ENCODE measurements around the gene BLACAT1.

Gene BLACAT1

DNA sequence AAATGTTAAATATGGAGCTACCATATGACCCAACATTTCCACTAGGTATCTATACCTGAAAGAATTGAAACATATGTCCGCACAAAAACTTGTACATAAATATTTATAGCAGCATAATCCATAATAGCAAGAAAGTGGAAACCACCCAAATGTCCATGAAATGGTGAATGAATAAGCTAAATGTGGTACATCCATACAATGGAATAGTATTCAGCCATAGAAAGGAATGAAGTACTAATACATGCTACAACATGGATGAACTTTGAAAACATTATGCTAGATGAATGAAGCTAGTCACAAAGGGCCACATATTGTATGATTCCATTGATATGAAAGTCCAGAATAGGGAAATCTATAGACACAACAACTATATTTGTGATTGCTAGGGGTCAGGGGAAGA, 20.0 kb upstream of the BLACAT1 start:
- DNase-seq (ENCODE audit: low read depth in 1 of 2, low spot score in 1 of 2) = no peak
- Histone ChIP-seq H3K27ac (replicated peaks) (no peak overlapping the region), H3K27me3 (ENCODE audit: insufficient read depth, poor library complexity, severe bottlenecking) (peaks cover 10% of the 10 kb centered on the region), H3K4me3 (replicated peaks; ENCODE audit: insufficient read depth, low read length) (no peak overlapping the region)
- TF ChIP-seq SPI1 (IDR thresholded peaks at IDR 0.05; ENCODE audit: borderline replicate concordance, low read depth) (no peak), GABPA (IDR thresholded peaks at IDR 0.05; ENCODE audit: low read depth) (no peak), POLR2AphosphoS5 (IDR thresholded peaks at IDR 0.05; ENCODE audit: low read depth) (no peak)
- TF ChIP-seq, protein P1, sequence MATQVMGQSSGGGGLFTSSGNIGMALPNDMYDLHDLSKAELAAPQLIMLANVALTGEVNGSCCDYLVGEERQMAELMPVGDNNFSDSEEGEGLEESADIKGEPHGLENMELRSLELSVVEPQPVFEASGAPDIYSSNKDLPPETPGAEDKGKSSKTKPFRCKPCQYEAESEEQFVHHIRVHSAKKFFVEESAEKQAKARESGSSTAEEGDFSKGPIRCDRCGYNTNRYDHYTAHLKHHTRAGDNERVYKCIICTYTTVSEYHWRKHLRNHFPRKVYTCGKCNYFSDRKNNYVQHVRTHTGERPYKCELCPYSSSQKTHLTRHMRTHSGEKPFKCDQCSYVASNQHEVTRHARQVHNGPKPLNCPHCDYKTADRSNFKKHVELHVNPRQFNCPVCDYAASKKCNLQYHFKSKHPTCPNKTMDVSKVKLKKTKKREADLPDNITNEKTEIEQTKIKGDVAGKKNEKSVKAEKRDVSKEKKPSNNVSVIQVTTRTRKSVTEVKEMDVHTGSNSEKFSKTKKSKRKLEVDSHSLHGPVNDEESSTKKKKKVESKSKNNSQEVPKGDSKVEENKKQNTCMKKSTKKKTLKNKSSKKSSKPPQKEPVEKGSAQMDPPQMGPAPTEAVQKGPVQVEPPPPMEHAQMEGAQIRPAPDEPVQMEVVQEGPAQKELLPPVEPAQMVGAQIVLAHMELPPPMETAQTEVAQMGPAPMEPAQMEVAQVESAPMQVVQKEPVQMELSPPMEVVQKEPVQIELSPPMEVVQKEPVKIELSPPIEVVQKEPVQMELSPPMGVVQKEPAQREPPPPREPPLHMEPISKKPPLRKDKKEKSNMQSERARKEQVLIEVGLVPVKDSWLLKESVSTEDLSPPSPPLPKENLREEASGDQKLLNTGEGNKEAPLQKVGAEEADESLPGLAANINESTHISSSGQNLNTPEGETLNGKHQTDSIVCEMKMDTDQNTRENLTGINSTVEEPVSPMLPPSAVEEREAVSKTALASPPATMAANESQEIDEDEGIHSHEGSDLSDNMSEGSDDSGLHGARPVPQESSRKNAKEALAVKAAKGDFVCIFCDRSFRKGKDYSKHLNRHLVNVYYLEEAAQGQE (IDR thresholded peaks at IDR 0.05; ENCODE audit: insufficient replicate concordance, low read depth) = no peak
- TF ChIP-seq, protein P2, sequence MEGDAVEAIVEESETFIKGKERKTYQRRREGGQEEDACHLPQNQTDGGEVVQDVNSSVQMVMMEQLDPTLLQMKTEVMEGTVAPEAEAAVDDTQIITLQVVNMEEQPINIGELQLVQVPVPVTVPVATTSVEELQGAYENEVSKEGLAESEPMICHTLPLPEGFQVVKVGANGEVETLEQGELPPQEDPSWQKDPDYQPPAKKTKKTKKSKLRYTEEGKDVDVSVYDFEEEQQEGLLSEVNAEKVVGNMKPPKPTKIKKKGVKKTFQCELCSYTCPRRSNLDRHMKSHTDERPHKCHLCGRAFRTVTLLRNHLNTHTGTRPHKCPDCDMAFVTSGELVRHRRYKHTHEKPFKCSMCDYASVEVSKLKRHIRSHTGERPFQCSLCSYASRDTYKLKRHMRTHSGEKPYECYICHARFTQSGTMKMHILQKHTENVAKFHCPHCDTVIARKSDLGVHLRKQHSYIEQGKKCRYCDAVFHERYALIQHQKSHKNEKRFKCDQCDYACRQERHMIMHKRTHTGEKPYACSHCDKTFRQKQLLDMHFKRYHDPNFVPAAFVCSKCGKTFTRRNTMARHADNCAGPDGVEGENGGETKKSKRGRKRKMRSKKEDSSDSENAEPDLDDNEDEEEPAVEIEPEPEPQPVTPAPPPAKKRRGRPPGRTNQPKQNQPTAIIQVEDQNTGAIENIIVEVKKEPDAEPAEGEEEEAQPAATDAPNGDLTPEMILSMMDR (IDR thresholded peaks at IDR 0.05; ENCODE audit: insufficient read depth, low read length) = no peak

DNA sequence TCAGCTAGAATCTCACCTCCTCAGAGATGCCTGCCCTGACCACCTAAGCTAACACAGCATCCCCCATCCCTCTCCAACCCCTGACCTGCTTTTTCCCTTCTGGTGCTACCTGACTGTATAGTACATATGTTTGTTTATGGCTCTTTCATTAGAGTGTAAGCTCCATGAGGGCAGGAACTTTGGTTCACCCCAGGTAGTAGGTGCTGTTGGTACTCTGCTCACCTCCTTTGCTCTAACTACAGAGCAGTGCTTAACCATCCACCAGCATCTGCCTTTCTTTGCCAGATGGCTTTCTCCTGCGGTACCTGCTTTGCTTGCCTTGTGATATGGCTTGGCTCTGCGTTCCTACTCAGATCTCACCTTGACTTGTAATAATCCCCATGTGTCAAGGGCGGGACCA, 18.7 kb upstream of the BLACAT1 start:
- Histone ChIP-seq H3K27ac (replicated peaks) (no peak overlapping the region), H3K4me3 (replicated peaks; ENCODE audit: insufficient read depth, low read length) (no peak overlapping the region), H3K27me3 (ENCODE audit: insufficient read depth, poor library complexity, severe bottlenecking) (no peaks in the 10 kb centered on the region)
- no peak for DNase-seq (ENCODE audit: low read depth in 1 of 2, low spot score in 1 of 2)
- TF ChIP-seq, protein P2 (IDR thresholded peaks at IDR 0.05; ENCODE audit: insufficient read depth, low read length) = no peak
- TF ChIP-seq POLR2AphosphoS5 (IDR thresholded peaks at IDR 0.05; ENCODE audit: low read depth) (no peak), SPI1 (IDR thresholded peaks at IDR 0.05; ENCODE audit: borderline replicate concordance, low read depth) (no peak), GABPA (IDR thresholded peaks at IDR 0.05; ENCODE audit: low read depth) (no peak)
- TF ChIP-seq, protein P1 (IDR thresholded peaks at IDR 0.05; ENCODE audit: insufficient replicate concordance, low read depth) = no peak

DNA sequence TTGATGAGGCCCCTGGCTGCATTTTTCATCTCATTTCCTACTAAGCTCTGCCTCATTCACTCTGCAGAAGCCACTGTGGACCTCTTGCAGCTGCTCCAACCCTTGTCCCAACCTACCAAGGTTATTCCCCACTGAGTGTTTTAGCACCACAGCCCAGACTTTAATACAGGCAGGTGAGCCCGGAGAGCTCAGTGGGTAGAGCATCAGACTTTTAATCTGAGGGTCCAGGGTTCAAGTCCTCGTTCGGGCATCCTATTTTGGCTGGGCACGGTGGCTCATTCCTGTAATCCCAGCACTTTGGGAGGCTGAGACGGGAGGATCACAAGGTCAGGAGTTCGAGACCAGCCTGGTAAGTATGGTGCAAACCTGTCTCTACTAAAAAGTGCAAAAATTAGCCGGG, 18.1 kb upstream of the BLACAT1 start:
- TF ChIP-seq, protein P1 (IDR thresholded peaks at IDR 0.05; ENCODE audit: insufficient replicate concordance, low read depth) = no peak
- TF ChIP-seq SPI1 (IDR thresholded peaks at IDR 0.05; ENCODE audit: borderline replicate concordance, low read depth) (no peak), POLR2AphosphoS5 (IDR thresholded peaks at IDR 0.05; ENCODE audit: low read depth) (no peak), GABPA (IDR thresholded peaks at IDR 0.05; ENCODE audit: low read depth) (no peak)
- TF ChIP-seq, protein P2 (IDR thresholded peaks at IDR 0.05; ENCODE audit: insufficient read depth, low read length) = no peak
- no peak overlapping the region for H3K27ac ChIP-seq (replicated peaks)
- H3K4me3 ChIP-seq (replicated peaks; ENCODE audit: insufficient read depth, low read length) = no peak overlapping the region
- no peaks in the 10 kb centered on the region for H3K27me3 ChIP-seq (ENCODE audit: insufficient read depth, poor library complexity, severe bottlenecking)
- no peak for DNase-seq (ENCODE audit: low read depth in 1 of 2, low spot score in 1 of 2)

All from HL-60 (cell line).